ENCODE data around the gene IL10RA.
"Not testable (repeated sequence)": the region's sequence is repeated elsewhere in the genome, so short reads cannot be mapped to it uniquely, and the experiment has no call there.

IL10RA gene

GRCh38 chr11:117962826-117963225, 23.4 kb upstream of the IL10RA start:
- no peak for DNase-seq (ENCODE audit: low read depth)

GRCh38 chr11:117966908-117967307, 19.3 kb upstream of the IL10RA start:
- DNase-seq (ENCODE audit: low read depth): no peak

DNA sequence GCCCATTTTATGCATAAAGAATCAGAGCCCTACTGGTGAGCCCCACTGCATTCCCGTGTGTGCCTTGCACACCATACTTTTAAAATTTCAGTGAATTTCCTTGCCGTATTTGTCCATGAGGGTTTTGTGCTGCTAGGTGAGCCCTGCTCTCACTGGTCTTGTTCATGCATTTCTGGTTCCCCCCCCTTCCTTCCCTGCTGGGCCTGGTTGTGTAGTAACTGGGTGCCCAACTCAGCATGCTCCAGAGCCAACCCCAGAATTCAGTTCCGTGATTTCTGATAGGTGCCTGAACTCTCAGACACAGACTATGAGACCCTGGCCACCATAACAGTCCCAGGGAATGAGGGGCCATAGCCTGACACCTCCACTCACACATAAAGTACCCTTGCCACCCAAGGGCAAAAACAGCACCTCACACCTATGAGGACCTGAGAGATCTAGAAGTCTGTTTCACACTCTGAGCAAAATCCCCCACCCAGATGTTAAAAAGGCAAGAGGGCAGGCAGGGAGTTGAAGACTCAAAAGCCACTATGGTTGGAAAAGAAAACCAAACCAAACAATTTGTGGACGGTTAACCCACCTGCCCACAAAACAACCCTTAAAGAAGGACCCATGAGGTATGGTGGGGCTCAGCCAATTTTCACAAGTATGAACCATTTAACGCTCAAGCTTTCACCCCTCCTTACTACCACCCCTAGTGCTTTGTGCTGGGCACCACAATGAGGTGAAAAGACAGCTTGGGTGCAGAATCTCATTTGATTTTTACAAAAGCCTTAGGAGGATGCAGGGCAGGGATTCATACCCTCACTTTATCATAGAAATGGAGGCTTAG, 16.8 kb upstream of the IL10RA start:
- DNase-seq (ENCODE audit: low read depth): no peak

DNA sequence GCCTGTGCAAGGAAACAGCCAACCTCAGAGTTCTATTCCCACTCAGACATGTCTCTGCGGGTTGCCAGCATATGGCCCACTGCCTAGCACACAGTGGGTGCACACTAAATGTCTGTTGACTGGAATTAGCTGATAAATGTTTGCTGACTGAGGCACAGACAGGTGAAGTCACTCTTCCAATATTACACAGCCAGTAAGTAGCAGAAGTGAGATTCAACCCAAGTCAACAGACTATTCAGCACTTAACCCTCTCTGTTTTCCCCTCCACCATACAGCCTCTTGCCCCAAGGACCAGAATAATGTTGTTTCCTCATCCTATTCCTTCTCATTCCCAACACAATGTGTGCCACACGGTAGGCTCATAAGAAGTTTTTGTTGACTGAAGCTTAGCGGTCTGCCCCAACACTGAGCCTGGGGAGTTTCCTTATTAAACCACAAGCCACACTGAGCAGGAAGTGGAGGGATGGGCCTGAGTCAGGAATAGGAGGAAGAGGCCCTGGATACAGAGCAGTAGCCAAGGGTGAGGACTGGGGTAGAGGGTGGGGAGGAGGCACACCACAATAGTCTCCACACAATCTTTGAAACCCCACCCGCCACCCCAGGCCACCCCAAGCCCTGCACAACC, 15.7 kb upstream of the IL10RA start:
- DNase-seq (ENCODE audit: low read depth): peak; percentile 93

GRCh38 chr11:117972044-117972443, 14.2 kb upstream of the IL10RA start:
- no peak for DNase-seq (ENCODE audit: low read depth)

DNA sequence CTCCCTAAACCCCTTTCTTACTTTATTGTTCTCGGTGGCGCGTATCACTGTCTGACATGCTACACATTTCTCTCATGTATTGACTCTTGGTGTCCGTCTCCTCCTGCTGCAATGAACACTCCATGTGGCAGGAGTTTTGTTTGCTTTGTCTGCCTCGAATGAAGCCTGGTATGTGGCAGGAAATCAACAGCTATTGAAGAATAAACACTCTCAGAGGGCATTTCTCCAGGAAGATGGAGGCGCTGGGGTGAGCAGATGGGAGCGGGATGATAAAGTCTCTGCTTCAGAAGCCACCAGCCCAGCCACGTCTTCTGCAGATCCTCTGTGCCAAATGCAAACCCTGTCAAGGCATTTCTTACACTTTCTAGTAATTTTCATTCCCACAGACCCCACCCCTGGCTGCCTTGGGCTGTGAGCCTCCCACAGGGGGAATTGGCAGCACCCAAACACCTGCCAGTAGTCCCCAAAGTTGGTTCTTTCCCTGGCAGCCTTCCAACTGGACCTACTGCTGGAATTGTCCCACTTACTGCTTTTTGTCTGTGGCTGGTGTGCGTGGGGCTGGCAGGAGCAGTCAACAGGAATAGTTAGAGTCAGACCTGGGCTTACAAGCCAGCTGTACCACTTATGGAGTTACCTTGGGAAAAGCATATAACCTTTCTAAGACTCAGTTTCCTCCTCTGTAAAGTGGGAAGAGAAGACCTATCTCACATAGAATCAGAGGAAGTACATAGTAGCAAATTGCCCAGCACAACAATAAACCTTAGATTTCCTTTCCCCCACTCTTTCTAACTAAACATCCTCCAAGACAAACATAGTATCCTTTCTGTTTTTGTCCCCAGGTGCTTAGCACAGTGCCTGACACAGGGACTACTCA, 13.3 kb upstream of the IL10RA start:
- no peak for DNase-seq (ENCODE audit: low read depth)

DNA sequence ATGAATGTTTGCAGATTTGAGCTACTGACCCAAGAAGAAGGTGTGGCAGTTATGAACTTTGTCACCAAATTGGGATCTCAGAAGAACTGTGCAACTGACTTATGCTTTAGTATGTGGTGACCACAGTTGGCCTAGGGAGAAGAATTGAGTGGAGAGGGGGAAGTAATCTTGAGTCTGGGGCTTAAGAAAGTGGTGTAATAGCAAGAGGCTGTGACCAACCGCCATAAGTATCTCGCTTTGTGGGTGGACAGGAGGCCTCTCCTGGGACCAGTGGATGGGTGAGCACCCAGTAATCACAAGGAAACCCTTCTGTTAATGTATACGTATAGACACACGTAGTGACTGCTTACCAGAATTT, 12.7 kb upstream of the IL10RA start:
- no peak for DNase-seq (ENCODE audit: low read depth)

DNA sequence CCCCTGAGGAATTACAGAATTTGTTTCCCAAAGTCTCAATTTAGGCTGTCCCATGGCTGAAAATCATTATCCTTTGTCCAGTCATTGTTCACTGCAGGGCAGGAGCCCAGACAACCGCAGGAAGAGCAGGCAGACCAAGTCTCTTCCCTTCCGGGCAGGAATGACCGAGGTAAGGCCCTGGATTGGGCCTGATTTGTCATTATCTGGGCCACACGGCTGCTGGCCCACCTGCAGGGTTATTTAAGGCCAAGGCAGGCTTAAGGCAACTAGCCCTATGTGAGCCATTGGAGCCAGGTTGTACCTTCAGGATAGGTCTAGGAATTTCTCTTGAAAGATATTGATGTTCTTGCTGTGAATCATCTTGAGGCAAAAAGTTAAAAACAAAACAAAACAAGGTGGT, 9.7 kb upstream of the IL10RA start:
- no peak for DNase-seq (ENCODE audit: low read depth)

GRCh38 chr11:117977029-117977428, 9.2 kb upstream of the IL10RA start:
- DNase-seq (ENCODE audit: low read depth): no peak

GRCh38 chr11:117977612-117978264, 8.5 kb upstream of the IL10RA start:
- not testable (repeated sequence) for DNase-seq (ENCODE audit: low read depth)

DNA sequence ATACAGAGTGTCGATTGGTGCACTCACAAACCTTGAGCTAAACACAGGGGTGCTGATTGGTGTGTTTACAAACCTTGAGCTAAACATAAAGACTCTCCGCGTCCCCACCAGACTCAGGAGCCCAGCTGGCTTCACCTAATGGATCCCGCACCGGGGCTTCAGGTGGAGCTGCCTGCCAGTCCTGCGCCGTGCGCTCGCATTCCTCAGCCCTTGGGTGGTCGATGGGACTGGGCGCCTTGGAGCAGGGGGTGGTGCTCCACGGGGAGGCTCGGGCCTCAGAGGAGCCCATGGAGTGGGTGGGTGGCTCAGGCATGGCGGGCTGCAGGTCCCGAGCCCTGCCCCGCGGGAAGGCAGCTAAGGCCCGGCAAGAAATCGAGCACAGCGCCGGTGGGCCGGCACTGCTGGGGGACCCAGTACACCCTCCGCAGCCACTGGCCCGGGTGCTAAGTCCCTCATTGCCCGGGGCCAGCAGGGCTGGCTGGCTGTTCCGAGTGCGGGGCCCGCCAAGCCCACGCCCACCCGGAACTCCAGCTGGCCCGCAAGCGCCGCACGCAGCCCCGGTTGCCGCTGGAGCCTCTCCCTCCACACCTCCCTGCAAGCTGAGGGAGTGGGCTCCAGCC, 7.8 kb upstream of the IL10RA start:
- DNase-seq (ENCODE audit: low read depth): not testable (repeated sequence)

- DNase-seq (ENCODE audit: low read depth): no peak
Measured at GRCh38 chr11:117978991-117979390, 7.2 kb upstream of the IL10RA start.

DNA sequence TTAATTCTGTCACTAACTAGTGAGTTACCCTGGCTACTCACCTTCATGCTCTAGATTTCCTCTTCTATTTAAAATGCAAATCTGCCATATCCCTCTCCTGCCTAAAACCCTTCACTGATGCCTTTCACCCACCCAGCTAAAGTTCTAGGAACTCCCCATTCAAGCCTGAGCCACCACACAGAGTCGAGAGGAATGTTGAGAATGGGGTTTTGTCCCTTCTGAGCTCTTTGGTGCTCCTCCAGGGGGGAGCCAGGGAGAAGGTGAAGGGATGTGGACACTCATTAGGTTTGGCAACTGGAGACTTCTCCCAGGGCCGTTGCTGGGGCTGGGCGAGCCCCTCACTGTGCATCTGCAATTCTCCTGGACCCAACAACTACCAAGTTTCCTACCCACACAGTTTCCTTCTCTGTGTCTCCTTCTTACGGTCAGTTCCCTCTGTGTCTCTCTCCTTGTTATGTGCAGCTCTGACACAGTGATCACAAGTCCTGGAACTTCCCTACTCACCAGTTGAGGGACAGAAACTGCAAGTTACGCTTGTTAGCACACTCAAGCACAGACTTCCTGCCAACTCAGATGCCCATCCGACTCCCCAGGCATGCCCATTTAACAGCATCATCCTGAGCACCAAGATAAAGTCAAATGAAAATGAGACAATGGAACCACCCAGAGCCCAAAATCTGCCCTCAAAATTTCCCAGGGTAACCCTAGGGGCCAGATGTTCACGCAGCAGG, 6.5 kb upstream of the IL10RA start:
- no peak for DNase-seq (ENCODE audit: low read depth)

GRCh38 chr11:117980280-117980679, 5.9 kb upstream of the IL10RA start:
- DNase-seq (ENCODE audit: low read depth): no peak

- DNase-seq (ENCODE audit: low read depth): no peak
Measured at GRCh38 chr11:117980720-117981119, 5.5 kb upstream of the IL10RA start.

- DNase-seq (ENCODE audit: low read depth): no peak
Measured at GRCh38 chr11:117983163-117983475, 3.1 kb upstream of the IL10RA start.

DNA sequence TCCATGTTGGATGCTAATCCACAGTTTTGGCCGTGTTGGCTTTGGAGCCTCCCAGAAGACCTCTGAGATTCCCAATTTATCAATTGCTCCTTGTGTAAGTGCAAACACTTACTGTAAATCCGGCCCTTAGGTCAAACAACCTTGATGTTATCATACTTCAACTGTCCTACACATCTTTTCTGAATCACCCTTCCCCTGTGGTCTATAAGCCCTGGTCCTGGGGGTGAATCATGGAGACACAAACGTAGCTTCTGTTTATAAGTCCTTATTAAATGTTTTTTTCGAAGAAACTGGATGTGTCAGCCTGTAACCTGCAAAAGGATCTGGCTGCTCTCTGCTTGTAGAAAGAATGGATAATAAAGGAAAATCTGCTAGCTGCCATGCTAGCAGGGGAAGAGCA, 1.7 kb upstream of the IL10RA start:
- DNase-seq (ENCODE audit: low read depth): no peak

GRCh38 chr11:117986981-117987574, 884 bp downstream of the IL10RA start:
- no peak for DNase-seq (ENCODE audit: low read depth)

GRCh38 chr11:117989351-117990102, 3.3 kb downstream of the IL10RA start:
- no peak for DNase-seq (ENCODE audit: low read depth)

GRCh38 chr11:117992136-117992535, 5.9 kb downstream of the IL10RA start:
- no peak for DNase-seq (ENCODE audit: low read depth)

All from CMK (cell line).